ENCODE data around the gene RUNX2.
A peak's percentile ranks its signal among the peaks of the same experiment; 100 is the strongest.

RUNX2 gene

DNA sequence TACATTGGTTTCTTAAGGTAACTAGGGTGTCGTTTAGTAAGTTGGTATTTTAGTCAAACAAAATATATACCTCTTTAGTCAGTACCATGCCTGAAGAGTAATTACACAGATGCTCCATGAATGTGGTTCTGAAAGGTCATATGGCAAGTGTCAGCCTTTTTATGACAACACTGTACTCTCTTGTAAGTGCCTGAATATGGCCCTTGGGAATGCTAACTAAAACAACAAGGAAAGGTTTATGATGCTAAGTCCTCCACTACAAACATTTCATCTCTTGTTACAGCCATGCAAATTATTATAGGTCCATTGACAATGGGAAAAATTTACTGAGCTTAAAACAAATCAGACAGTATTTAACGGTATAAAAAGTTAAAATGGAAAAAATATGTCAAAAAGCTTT is 88.6 kb downstream of the RUNX2 start:
- no peak overlapping the region for H3K4me3 ChIP-seq (ENCODE audit: control insufficient read depth, low read depth, low read length)
- no peak for TF ChIP-seq CTCF (conservative IDR thresholded peaks at IDR 0.05; ENCODE audit: control insufficient read depth, insufficient read depth, low read depth, low read length)
- DNase-seq (ENCODE audit: low read depth): peak; percentile 64

DNA sequence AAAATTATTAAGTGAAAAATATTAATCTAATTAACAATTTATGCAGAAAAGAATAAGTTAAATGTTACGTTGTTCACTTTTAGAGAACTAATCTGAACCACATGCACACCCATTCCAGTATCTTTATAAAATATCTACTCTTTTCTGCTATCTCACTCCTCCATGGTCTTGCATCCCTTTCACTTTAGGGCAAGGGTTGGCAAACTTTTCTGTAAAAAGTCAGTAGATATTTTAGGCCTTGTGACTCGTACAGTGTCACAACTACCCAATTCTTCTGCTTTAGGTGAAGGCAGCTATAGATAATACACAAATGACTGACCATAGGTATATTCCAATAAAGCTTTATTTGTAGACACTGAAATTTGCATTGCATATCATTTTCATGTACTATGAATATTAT is 89.3 kb downstream of the RUNX2 start:
- TF ChIP-seq CTCF (conservative IDR thresholded peaks at IDR 0.05; ENCODE audit: control insufficient read depth, insufficient read depth, low read depth, low read length): no peak
- DNase-seq (ENCODE audit: low read depth): peak; percentile 48
- no peak overlapping the region for H3K4me3 ChIP-seq (ENCODE audit: control insufficient read depth, low read depth, low read length)

DNA sequence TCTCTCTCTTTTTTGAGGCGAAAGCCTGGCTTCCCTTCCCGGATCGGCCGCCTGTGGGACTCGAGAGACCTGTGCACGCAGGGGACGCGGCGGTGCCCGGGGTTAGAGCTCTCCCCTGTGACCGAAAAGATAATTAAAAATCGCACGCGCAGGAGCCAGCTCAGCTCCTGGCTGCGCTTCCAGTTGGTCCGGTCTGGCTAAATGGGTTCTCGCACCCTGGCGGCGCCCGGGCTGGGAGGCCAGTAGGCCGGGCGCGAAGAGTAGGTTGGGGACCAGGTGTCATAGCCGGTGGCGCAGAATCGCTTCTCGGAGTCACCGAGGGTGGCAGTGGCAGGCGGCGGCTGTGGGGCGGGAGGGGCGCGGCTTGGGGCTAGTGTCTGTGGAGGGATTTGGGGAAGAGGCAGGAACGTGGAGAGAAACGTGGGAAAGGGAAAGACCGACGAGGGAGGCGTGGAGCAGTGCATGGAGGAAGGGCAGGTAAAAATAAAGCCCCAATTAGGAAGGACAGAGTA is 91.5 kb downstream of the RUNX2 start:
- peak overlapping the region; percentile 82 for H3K4me3 ChIP-seq (ENCODE audit: control insufficient read depth, low read depth, low read length)
- TF ChIP-seq CTCF (conservative IDR thresholded peaks at IDR 0.05; ENCODE audit: control insufficient read depth, insufficient read depth, low read depth, low read length): no peak
- DNase-seq (ENCODE audit: low read depth): peak; percentile 52

GRCh38 chr6:45420083-45420908 is 92.2 kb downstream of the RUNX2 start:
- no peak for TF ChIP-seq CTCF (conservative IDR thresholded peaks at IDR 0.05; ENCODE audit: control insufficient read depth, insufficient read depth, low read depth, low read length)
- peak; percentile 91 for DNase-seq (ENCODE audit: low read depth)
- peak overlapping the region; percentile 82 for H3K4me3 ChIP-seq (ENCODE audit: control insufficient read depth, low read depth, low read length)

- no peak for DNase-seq (ENCODE audit: low read depth)
- no peak for TF ChIP-seq CTCF (conservative IDR thresholded peaks at IDR 0.05; ENCODE audit: control insufficient read depth, insufficient read depth, low read depth, low read length)
- peak overlapping the region; percentile 82 for H3K4me3 ChIP-seq (ENCODE audit: control insufficient read depth, low read depth, low read length)
Observed at GRCh38 chr6:45420909-45421708, 93.0 kb downstream of the RUNX2 start.

- no peak for TF ChIP-seq CTCF (conservative IDR thresholded peaks at IDR 0.05; ENCODE audit: control insufficient read depth, insufficient read depth, low read depth, low read length)
- H3K4me3 ChIP-seq (ENCODE audit: control insufficient read depth, low read depth, low read length): peak overlapping the region; percentile 94
- DNase-seq (ENCODE audit: low read depth): peak; percentile 89
Observed at GRCh38 chr6:45421709-45422502, 93.8 kb downstream of the RUNX2 start.
